Stomach (tissue), 9 donors: ENCODE results near the gene NELL1. TPM values are rescaled to one million over a fixed set of nuclear protein-coding genes. Genes with fewer than 3 reads are reported as not detected.

ENCODE experiments used
- DNase-seq, 2 donors: peaks; one replicate each; pipeline versions ENCODE4 v3.0.0 to v3.0.0-alpha.2; 2013 to 2019
- H3K27ac ChIP-seq, 5 donors: fragments of 200-600 bp in 4 of 5; sonication (generic) in 4 of 5; one replicate each; pipeline ENCODE4 v1.5.1; 2013 to 2019; ENCODE audit warnings: mild to moderate bottlenecking in 1 of 5, moderate library complexity in 1 of 5
- H3K27me3 ChIP-seq, 3 donors: fragments of 200-600 bp; sonication (generic); one replicate each; pipeline ENCODE4 v1.5.1; 2017 to 2019; ENCODE audit warnings: mixed run types in 1 of 3
- H3K36me3 ChIP-seq, 4 donors: fragments of 200-600 bp; sonication (generic); 1 replicate in 3 of 4; 2 replicates in 1 of 4; pipeline ENCODE4 v1.5.1; 2016 to 2019
- H3K4me1 ChIP-seq, 4 donors: fragments of 200-600 bp; sonication (generic); one replicate each; pipeline ENCODE4 v1.5.1; 2016 to 2019
- H3K4me3 ChIP-seq, 4 donors: fragments of 200-600 bp; sonication (generic) in 3 of 4; one replicate each; pipeline ENCODE4 v1.5.1; 2016 to 2019; ENCODE audit warnings: mild to moderate bottlenecking in 1 of 4
- H3K9me3 ChIP-seq, 4 donors: fragments of 200-600 bp; sonication (generic); one replicate each; pipeline ENCODE4 v1.5.1; 2016 to 2019
- EP300 ChIP-seq: sonication (generic); formaldehyde crosslinking; IDR thresholded peaks from one replicate; pipeline ENCODE4 v1.6.1; 2017; ENCODE audit warnings: antibody characterized with exemption
- POLR2A ChIP-seq, 4 donors: fragments of 450-650 bp; IDR thresholded peaks; one replicate each; pipeline ENCODE4 v1.6.1; 2016; ENCODE audit warnings: antibody characterized with exemption in 4 of 4, control low read depth in 2 of 4, mild to moderate bottlenecking in 1 of 4, moderate library complexity in 1 of 4
- POLR2AphosphoS5 ChIP-seq, 3 donors: sonication (generic); formaldehyde crosslinking; IDR thresholded peaks; one replicate each; pipeline ENCODE4 v1.6.1; 2016; ENCODE audit warnings: antibody characterized with exemption in 3 of 3
- WGBS, 5 donors: extraction: QIAGEN DNeasy Blood & Tissue Kit in 3 of 5; methylation state at CpG; one replicate each; pipeline versions ENCODE4 v1.1.5 to v1.1.7; 2013 to 2018; 5-methylcytosine and 5-hydroxymethylcytosine counted together
- intact Hi-C: fragments of 100-400 bp; cut with DNase I; formaldehyde crosslinking; loops from one replicate; pipeline ENCODE4 v1.15.1; 2023; ENCODE audit warnings: low total_unique reads
- polyA plus RNA-seq, 3 donors: library from polyadenylated mRNA; stranded (reverse); fragments of 200-250 nt; gene quantifications; one replicate each; pipeline ENCODE4 v1.2.3, GENCODE V29; 2013
- total RNA-seq, 5 donors: library from RNA; depleted of rRNA; stranded (reverse); fragments of >200 nt; gene quantifications; one replicate each; pipeline versions ENCODE4 v1.1.0 to v1.2.3, GENCODE V29; 2014 to 2016
- TF ChIP-seq, protein P1 (sequence below), 7 experiments: fragments of 450-650 bp in 4 of 7; fragments of 200-600 bp in 3 of 7; sonication (generic) in 3 of 7; IDR thresholded peaks; one replicate each; pipeline ENCODE4 v1.5.1; 2016 to 2019; ENCODE audit warnings: antibody characterized with exemption in 7 of 7, control low read depth in 2 of 7, mild to moderate bottlenecking in 1 of 7
- donor health status: healthy with polysubstance abuse.
- donor health status: Bipolar disorder and iron deficiency.
- donor health status: healthy.

Gene NELL1
- total and polyA plus RNA-seq, 8 donors, result 0.05 to 15.4 (median 2.7) TPM; not detected in 5

DNA sequence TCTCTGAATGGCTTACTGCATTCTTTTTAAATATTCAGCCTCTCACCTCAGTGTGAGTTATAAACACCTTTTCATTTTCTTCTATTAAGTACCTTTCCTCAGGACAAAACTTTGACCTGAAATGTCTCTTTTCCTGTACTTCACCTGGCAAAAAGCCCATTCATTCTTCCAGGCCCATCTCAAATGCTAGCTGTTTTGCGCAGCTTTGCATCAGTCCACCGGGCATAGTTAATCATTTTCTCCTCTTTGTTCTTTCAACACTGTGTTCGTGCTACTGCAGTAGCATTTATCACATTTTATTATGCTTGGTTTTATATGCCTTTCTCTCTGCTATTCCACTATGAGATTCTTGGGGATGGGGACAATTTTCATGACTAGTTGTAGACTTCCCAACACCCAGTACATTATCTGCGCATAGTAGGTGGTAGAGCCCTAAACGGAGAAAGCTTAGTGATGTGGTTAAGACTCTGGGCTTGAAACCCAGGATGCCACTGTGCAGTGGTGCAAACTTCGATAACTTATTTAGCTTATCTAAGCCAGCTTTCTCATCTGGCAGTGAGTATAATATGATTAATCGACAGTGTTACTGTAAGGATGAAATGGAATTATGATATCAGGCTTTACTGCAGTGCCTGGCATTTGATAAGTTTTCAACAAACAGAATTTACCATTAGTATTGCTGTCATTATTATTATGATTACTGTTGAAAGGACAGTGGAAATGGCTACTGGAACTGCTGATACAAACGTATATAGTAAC is 695.7 kb downstream of the NELL1 start:
- DNase-seq, result no peak
- no peaks in the 10 kb centered on the region for H3K27me3 ChIP-seq
- H3K4me1 ChIP-seq, result no peaks in the 10 kb centered on the region
- peaks cover 0 to 16% (median 6%) of the 10 kb centered on the region in 4 donors for H3K9me3 ChIP-seq
- intact Hi-C loops, result no loop called here
- no peak overlapping the region for H3K4me3 ChIP-seq
- 60 to 68% (median 65%) methylated on average over 8 of the region's 8 CpGs for WGBS, 5 donors
- TF ChIP-seq POLR2A (IDR thresholded peaks at IDR 0.05), result no peak
- TF ChIP-seq EP300, result no peak
- TF ChIP-seq POLR2AphosphoS5 (IDR thresholded peaks at IDR 0.05), result no peak
- TF ChIP-seq, protein P1, sequence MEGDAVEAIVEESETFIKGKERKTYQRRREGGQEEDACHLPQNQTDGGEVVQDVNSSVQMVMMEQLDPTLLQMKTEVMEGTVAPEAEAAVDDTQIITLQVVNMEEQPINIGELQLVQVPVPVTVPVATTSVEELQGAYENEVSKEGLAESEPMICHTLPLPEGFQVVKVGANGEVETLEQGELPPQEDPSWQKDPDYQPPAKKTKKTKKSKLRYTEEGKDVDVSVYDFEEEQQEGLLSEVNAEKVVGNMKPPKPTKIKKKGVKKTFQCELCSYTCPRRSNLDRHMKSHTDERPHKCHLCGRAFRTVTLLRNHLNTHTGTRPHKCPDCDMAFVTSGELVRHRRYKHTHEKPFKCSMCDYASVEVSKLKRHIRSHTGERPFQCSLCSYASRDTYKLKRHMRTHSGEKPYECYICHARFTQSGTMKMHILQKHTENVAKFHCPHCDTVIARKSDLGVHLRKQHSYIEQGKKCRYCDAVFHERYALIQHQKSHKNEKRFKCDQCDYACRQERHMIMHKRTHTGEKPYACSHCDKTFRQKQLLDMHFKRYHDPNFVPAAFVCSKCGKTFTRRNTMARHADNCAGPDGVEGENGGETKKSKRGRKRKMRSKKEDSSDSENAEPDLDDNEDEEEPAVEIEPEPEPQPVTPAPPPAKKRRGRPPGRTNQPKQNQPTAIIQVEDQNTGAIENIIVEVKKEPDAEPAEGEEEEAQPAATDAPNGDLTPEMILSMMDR (IDR thresholded peaks at IDR 0.05), result no peak
- H3K36me3 ChIP-seq, result no peaks in the 10 kb centered on the region
- H3K27ac ChIP-seq, result no peak overlapping the region

DNA sequence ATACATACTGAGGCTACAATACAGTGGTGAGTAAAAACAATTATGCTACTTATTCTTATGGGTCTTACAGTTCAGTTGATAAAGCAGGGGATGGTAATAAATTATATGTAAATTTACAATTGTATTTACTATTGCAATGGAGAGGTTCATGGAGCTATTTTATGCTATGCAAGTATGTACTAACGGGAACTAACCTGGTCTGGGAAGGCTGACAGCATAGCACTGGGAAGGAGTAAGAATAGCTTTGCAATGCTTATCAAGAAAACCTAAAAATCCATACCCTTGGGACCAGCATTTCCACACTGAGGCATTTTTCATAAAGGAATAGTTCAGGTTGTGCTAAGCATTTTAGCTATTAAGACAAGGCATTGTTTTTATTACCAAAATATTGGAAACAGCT is 700.6 kb downstream of the NELL1 start:
- Histone ChIP-seq H3K9me3 (no peaks in the 10 kb centered on the region), H3K36me3 (no peaks in the 10 kb centered on the region), H3K4me1 (no peaks in the 10 kb centered on the region), H3K27ac (no peak overlapping the region), H3K27me3 (no peaks in the 10 kb centered on the region), H3K4me3 (no peak overlapping the region)
- TF ChIP-seq, protein P1 (IDR thresholded peaks at IDR 0.05), result no peak
- TF ChIP-seq POLR2AphosphoS5 (IDR thresholded peaks at IDR 0.05), result no peak
- no peak for TF ChIP-seq EP300
- no peak for TF ChIP-seq POLR2A (IDR thresholded peaks at IDR 0.05)
- intact Hi-C loops, result no loop called here
- WGBS, 5 donors, result 55 to 81% (median 71%) methylated on average over 1 of the region's 1 CpG
- DNase-seq, result no peak

GRCh38 chr11:21371044-21371443 is 701.7 kb downstream of the NELL1 start:
- WGBS, 5 donors, result 73 to 84% (median 80%) methylated on average over 5 of the region's 5 CpGs
- Histone ChIP-seq H3K27ac (no peak overlapping the region), H3K4me1 (no peaks in the 10 kb centered on the region), H3K27me3 (no peaks in the 10 kb centered on the region), H3K9me3 (no peaks in the 10 kb centered on the region), H3K36me3 (no peaks in the 10 kb centered on the region), H3K4me3 (no peak overlapping the region)
- intact Hi-C loops, result no loop called here
- TF ChIP-seq POLR2A (IDR thresholded peaks at IDR 0.05), result no peak
- no peak for TF ChIP-seq POLR2AphosphoS5 (IDR thresholded peaks at IDR 0.05)
- TF ChIP-seq, protein P1 (IDR thresholded peaks at IDR 0.05), result no peak
- TF ChIP-seq EP300, result no peak
- no peak for DNase-seq

- no peaks in the 10 kb centered on the region for H3K27me3 ChIP-seq
- 50 to 71% (median 56%) methylated on average over 1 of the region's 1 CpG for WGBS, 5 donors
- no peaks in the 10 kb centered on the region for H3K4me1 ChIP-seq
- intact Hi-C loops, result no loop called here
- no peak overlapping the region for H3K4me3 ChIP-seq
- H3K9me3 ChIP-seq, result peaks cover 0 to 4% (median 0%) of the 10 kb centered on the region in 4 donors
- H3K27ac ChIP-seq, result no peak overlapping the region
- DNase-seq, result no peak
- no peaks in the 10 kb centered on the region for H3K36me3 ChIP-seq
- TF ChIP-seq, protein P1 (IDR thresholded peaks at IDR 0.05), result no peak
- TF ChIP-seq EP300 (no peak), POLR2AphosphoS5 (IDR thresholded peaks at IDR 0.05) (no peak), POLR2A (IDR thresholded peaks at IDR 0.05) (no peak)
These were observed 703.3 kb downstream of the NELL1 start for GRCh38 chr11:21372672-21373071.
